Progenitor cell of endocrine pancreas (in vitro differentiated cells): ENCODE data around the gene ROBO4. TPM values are rescaled to one million over a fixed set of nuclear protein-coding genes. Genes with fewer than 3 reads are reported as not detected.

Source experiments
- DNase-seq: peaks from one replicate; pipeline ENCODE4 v3.0.0; 2021; ENCODE audit warnings: low spot score; ENCODE audit not compliant: unreplicated experiment
- H3K27ac Mint-ChIP-seq: 2 replicates; pipeline ENCODE4 v1.8.0; 2021; ENCODE audit warnings: mild to moderate bottlenecking, moderate library complexity, mixed read lengths
- H3K27me3 Mint-ChIP-seq: 2 replicates; pipeline ENCODE4 v1.8.0; 2021; ENCODE audit warnings: mixed read lengths
- H3K36me3 Mint-ChIP-seq: 2 replicates; pipeline ENCODE4 v1.8.0; 2022; ENCODE audit warnings: mixed read lengths; ENCODE audit not compliant: insufficient read depth
- H3K4me1 Mint-ChIP-seq: 2 replicates; pipeline ENCODE4 v1.8.0; 2021; ENCODE audit warnings: low read depth, mixed read lengths
- H3K4me3 Mint-ChIP-seq: 2 replicates; pipeline ENCODE4 v1.8.0; 2021; ENCODE audit warnings: low read depth, mild to moderate bottlenecking, moderate library complexity, mixed read lengths
- H3K9me3 Mint-ChIP-seq: 2 replicates; pipeline ENCODE4 v1.8.0; 2021; ENCODE audit warnings: low read depth, mixed read lengths
- total RNA-seq: library from RNA; stranded (reverse); gene quantifications from 2 replicates; pipeline ENCODE4 v1.2.1, GENCODE V29; 2021
- TF ChIP-seq, protein P1 (sequence below): fragments of 200-600 bp; sonication (generic); IDR thresholded peaks from one replicate; pipeline ENCODE4 v1.5.0; 2021; ENCODE audit warnings: antibody characterized with exemption, mild to moderate bottlenecking; ENCODE audit not compliant: unreplicated experiment

Gene ROBO4
- total RNA-seq, 1 donor from 2014 or later, result not detected

DNA sequence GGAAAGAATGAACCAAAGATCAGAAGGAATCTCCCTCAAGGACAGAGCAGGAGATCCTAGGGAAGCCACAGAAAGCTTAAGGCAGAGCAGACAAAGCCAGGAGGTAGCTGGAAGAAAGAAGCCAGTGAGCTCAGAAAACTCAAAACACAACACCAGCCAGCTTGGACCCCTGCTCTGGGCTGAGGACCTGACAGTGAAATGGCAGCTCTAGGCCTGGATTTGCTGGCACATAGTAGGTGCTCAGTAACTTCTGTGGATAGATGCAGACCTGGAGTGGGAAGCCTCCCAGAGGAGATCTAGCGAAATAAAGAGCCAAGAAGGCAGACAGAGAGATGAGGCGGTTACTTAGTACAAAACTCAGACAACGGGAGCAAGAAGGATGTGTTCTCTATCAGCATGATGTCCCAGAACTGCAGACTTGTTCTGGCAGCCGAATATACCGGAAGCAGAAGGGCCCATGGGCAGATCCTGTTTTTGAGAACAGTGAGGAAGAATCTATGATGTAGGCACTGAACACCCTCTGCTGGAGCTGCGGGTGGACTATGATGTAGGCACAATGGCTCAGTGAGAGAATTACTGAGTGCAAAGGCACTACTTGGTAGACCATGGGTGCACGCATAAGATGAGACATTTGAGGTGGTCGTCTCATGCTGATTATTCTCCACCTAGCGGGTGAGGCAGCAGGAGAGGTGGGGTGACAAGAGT is 4.8 kb downstream of the ROBO4 start:
- no peak overlapping the region for H3K27ac Mint-ChIP-seq

DNA sequence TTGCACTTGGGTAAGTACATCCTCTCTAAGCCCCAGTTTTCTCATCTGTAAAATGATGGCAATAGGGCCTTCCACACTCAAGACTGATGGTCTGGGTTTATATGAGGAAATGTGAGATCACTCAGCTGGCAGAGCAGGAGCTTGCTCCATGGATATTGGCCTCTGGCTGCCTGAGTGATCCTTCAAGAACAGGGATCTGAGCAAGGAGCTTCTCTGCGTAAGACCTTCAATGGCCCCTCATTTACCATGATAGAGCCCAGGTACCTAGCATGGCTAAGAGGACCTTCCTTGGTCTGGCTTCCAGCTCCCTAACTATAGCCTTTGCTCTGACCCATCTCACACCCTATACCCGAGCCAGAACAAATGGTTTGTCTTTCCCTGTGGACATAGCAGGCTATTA is 5.5 kb downstream of the ROBO4 start:
- Mint-ChIP-seq H3K9me3 (no peaks in the 10 kb centered on the region), H3K4me3 (no peak overlapping the region), H3K4me1 (no peaks in the 10 kb centered on the region), H3K36me3 (no peaks in the 10 kb centered on the region), H3K27me3 (peaks cover 48% of the 10 kb centered on the region), H3K27ac (no peak overlapping the region)
- TF ChIP-seq, protein P1, sequence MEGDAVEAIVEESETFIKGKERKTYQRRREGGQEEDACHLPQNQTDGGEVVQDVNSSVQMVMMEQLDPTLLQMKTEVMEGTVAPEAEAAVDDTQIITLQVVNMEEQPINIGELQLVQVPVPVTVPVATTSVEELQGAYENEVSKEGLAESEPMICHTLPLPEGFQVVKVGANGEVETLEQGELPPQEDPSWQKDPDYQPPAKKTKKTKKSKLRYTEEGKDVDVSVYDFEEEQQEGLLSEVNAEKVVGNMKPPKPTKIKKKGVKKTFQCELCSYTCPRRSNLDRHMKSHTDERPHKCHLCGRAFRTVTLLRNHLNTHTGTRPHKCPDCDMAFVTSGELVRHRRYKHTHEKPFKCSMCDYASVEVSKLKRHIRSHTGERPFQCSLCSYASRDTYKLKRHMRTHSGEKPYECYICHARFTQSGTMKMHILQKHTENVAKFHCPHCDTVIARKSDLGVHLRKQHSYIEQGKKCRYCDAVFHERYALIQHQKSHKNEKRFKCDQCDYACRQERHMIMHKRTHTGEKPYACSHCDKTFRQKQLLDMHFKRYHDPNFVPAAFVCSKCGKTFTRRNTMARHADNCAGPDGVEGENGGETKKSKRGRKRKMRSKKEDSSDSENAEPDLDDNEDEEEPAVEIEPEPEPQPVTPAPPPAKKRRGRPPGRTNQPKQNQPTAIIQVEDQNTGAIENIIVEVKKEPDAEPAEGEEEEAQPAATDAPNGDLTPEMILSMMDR, result no peak
- no peak for DNase-seq

More for the DNA sequence above, 4.8 kb downstream of the ROBO4 start:
- H3K9me3 Mint-ChIP-seq, result no peaks in the 10 kb centered on the region
- no peaks in the 10 kb centered on the region for H3K36me3 Mint-ChIP-seq
- no peak for DNase-seq
- H3K4me3 Mint-ChIP-seq, result no peak overlapping the region
- TF ChIP-seq, protein P1, result no peak
- no peaks in the 10 kb centered on the region for H3K4me1 Mint-ChIP-seq
- H3K27me3 Mint-ChIP-seq, result peaks cover 52% of the 10 kb centered on the region

DNA sequence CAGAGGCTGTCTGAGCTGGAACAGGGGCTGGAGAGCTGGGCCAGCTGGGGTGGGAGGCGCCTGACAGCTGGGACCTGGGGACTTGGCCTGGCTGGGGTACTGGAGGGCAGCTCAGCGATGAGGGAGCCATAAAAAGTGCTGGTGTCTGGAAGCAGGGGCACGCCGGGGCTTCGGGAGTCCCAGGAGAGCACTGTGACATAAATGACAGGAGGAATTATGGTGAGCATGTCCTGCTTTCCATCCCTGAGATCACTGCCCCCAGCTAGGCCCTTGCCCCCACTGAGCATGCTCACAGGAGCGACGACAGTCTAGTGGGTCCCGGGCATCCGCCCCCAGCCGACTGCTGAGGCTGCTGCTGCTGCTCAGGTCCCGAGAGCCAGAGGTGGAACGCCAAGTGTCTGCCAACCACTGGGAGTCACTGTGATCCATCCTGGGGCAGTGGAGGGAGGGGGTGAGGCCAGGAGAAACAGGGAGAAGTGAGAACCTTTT is 6.2 kb downstream of the ROBO4 start:
- Mint-ChIP-seq H3K4me3 (no peak overlapping the region), H3K36me3 (no peaks in the 10 kb centered on the region), H3K4me1 (no peaks in the 10 kb centered on the region), H3K9me3 (no peaks in the 10 kb centered on the region), H3K27me3 (peaks cover 48% of the 10 kb centered on the region), H3K27ac (no peak overlapping the region)
- no peak for DNase-seq
- TF ChIP-seq, protein P1, result no peak

DNA sequence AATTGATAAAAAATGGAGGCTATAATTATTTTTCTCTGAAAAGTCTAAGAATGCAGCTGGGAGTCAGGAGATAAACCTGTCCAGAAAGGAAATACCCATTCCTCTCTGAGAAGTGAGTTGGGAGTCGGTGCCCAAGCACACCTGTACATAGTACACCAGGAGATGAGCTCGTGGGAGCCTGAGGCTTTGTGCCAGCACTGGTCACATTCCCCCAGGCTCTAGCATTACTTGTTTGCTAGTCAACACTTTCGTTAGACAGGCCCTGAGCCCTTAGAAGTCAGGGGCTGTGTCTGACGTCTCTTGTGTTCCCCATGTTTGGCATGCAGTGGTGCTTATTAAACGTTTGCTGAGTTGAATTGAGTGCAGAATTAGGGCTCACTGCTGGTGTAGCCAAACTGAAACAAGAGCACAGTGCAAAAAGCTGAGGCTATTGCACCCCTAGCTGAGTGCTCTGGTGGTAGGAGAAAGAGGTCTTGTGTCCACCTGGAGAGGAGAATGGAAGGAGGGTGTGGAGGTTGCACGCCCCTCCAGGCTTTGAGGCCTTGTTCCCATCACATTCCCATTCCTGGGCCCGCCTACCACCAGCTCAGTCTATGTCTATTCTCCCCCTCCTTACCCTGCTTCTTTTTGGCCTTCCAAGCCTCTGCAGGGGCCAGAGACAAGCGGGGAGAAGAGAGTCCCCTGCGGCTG is 6.8 kb downstream of the ROBO4 start:
- no peak for DNase-seq
- TF ChIP-seq, protein P1, result no peak
- H3K9me3 Mint-ChIP-seq, result no peaks in the 10 kb centered on the region
- no peaks in the 10 kb centered on the region for H3K36me3 Mint-ChIP-seq
- no peaks in the 10 kb centered on the region for H3K4me1 Mint-ChIP-seq
- H3K27ac Mint-ChIP-seq, result no peak overlapping the region
- peaks cover 52% of the 10 kb centered on the region for H3K27me3 Mint-ChIP-seq
- no peak overlapping the region for H3K4me3 Mint-ChIP-seq

DNA sequence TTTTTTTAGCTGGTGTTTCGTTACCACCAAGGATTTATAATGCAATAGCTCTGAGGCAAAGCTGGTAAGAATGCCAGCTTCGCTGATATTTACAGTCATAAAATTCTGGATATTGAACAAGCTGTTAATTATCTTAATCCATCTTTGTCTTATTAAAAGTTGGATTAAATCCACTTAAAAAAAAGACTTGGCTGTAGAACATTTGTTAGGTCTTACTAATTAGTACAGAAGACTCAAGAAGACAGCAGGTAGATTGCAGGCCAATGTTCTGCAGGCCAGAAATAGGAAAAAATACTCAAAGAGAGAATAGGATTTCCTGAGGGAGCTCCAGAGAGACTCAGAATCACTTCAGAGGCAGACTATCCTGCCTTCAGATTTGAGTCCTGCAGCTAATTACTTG is 7.5 kb downstream of the ROBO4 start:
- no peak for DNase-seq
- Mint-ChIP-seq H3K27ac (no peak overlapping the region), H3K27me3 (peaks cover 56% of the 10 kb centered on the region), H3K4me1 (no peaks in the 10 kb centered on the region), H3K4me3 (no peak overlapping the region), H3K36me3 (no peaks in the 10 kb centered on the region), H3K9me3 (no peaks in the 10 kb centered on the region)
- TF ChIP-seq, protein P1, result no peak
